SK-N-SH (cell line): ENCODE data around the gene KANK3. TPM values are rescaled to one million over a fixed set of nuclear protein-coding genes. Genes with fewer than 3 reads are reported as not detected.

Experiments
- CTCF ChIA-PET: fragments of 300-600, 350-600 bp; formaldehyde crosslinking; extraction: SDS; loops from one replicate; lab custom pipeline; 2021; lab: Yijun Ruan, JAX
- POLR2A ChIA-PET: fragments of 350-600 bp; sonication (Branson Sonifier 250); formaldehyde crosslinking; extraction: SDS; loops from one replicate; lab custom pipeline; 2020; ENCODE audit warnings: antibody characterized with exemption, inconsistent platforms; lab: Yijun Ruan, JAX
- DNase-seq: peaks from one replicate; pipeline ENCODE4 v3.0.0; 2012
- H2AFZ ChIP-seq: fragments of 200-600 bp; sonication (generic); 2 replicates; pipeline ENCODE4 v1.8.1; 2016; ENCODE audit warnings: antibody characterized with exemption, mild to moderate bottlenecking, low read depth
- H3F3A ChIP-seq: fragments of 200-600 bp; sonication (generic); replicated peaks from 2 replicates; pipeline ENCODE3; 2016; ENCODE audit warnings: antibody characterized with exemption, mild to moderate bottlenecking; ENCODE audit not compliant: insufficient read depth
- H3K27ac ChIP-seq, 2 experiments: fragments of 200-500 bp in 1 of 2; fragments of 200-600 bp in 1 of 2; sonication (Bioruptor generic) in 1 of 2; sonication (generic), shearing (Covaris generic) in 1 of 2; 2 replicates each; pipeline versions ENCODE4 v1.5.1 to v1.6.1; 2014 to 2016; ENCODE audit warnings: low read depth in 2 of 2, inconsistent platforms in 1 of 2, low read length in 1 of 2, mild to moderate bottlenecking in 1 of 2, mixed read lengths in 1 of 2
- H3K27me3 ChIP-seq: fragments of 200-600 bp; sonication (generic), shearing (Covaris generic); 2 replicates; pipeline ENCODE4 v1.6.1; 2016; ENCODE audit warnings: mixed run types; ENCODE audit not compliant: insufficient read depth
- H3K36me3 ChIP-seq, 2 experiments: fragments of 200-500 bp in 1 of 2; fragments of 200-600 bp in 1 of 2; sonication (Bioruptor generic) in 1 of 2; sonication (generic) in 1 of 2; replicated peaks in 1 of 2; 2 replicates each; pipeline versions ENCODE3 to v1.5.1; 2014 to 2016; ENCODE audit warnings: low read length in 1 of 2, mild to moderate bottlenecking in 1 of 2; ENCODE audit not compliant: insufficient read depth in 2 of 2, control insufficient read depth in 1 of 2
- H3K4me1 ChIP-seq, 2 experiments: fragments of 200-500 bp in 1 of 2; fragments of 200-600 bp in 1 of 2; sonication (Bioruptor generic) in 1 of 2; sonication (generic), shearing (Covaris generic) in 1 of 2; 2 replicates each; pipeline versions ENCODE4 v1.5.1 to v1.6.1; 2014 to 2016; ENCODE audit warnings: low read depth in 1 of 2, low read length in 1 of 2, mixed run types in 1 of 2; ENCODE audit not compliant: insufficient read depth in 2 of 2, control insufficient read depth in 1 of 2
- H3K4me2 ChIP-seq: fragments of 200-600 bp; sonication (generic), shearing (Covaris generic); 2 replicates; pipeline ENCODE4 v1.6.1; 2017; ENCODE audit warnings: mixed run types
- H3K4me3 ChIP-seq, 2 experiments: fragments of 200-500 bp in 1 of 2; fragments of 200-600 bp in 1 of 2; sonication (Bioruptor generic) in 1 of 2; sonication (generic), shearing (Covaris generic) in 1 of 2; 2 replicates each; pipeline versions ENCODE4 v1.5.1 to v1.8.1; 2014 to 2016; ENCODE audit warnings: low read depth in 2 of 2, inconsistent platforms in 1 of 2, low read length in 1 of 2, mild to moderate bottlenecking in 1 of 2, mixed read lengths in 1 of 2, moderate library complexity in 1 of 2
- H3K79me2 ChIP-seq: fragments of 200-600 bp; sonication (generic); 2 replicates; pipeline ENCODE4 v1.8.1; 2017; ENCODE audit warnings: mild to moderate bottlenecking; ENCODE audit not compliant: insufficient read depth
- H3K9ac ChIP-seq: fragments of 200-600 bp; sonication (generic); 2 replicates; pipeline ENCODE4 v1.6.1; 2017; ENCODE audit warnings: mixed run types
- H3K9me2 ChIP-seq: fragments of 200-600 bp; sonication (generic); 2 replicates; pipeline ENCODE4 v1.6.1; 2017; ENCODE audit warnings: mixed run types
- H3K9me3 ChIP-seq: fragments of 200-600 bp; sonication (generic); 2 replicates; pipeline ENCODE4 v1.6.1; 2017; ENCODE audit warnings: mixed run types, mild to moderate bottlenecking, moderate library complexity
- H4K20me1 ChIP-seq: fragments of 200-600 bp; sonication (generic); 2 replicates; pipeline ENCODE4 v1.6.1; 2017; ENCODE audit warnings: mild to moderate bottlenecking, mixed run types; ENCODE audit not compliant: insufficient read depth
- CHD2 ChIP-seq: fragments of 150-350 bp; IDR thresholded peaks from 2 replicates; pipeline ENCODE4 v1.6.1; 2018; ENCODE audit warnings: low read length; ENCODE audit not compliant: partially characterized antibody
- CTCF ChIP-seq: fragments of 200-600 bp; sonication (generic); IDR thresholded peaks from 2 replicates; pipeline ENCODE4 v1.6.1; 2017; ENCODE audit warnings: antibody characterized with exemption, mild to moderate bottlenecking, moderate library complexity
- EZH2phosphoT487 ChIP-seq: fragments of 200-600 bp; sonication (generic); IDR thresholded peaks from 2 replicates; pipeline ENCODE4 v1.6.1; 2017; ENCODE audit warnings: low read depth, mixed run types, mild to moderate bottlenecking, antibody characterized with exemption, moderate library complexity, borderline replicate concordance
- IRF3 ChIP-seq: fragments of 150-350 bp; IDR thresholded peaks from 2 replicates; pipeline ENCODE4 v1.6.1; 2016; ENCODE audit warnings: mild to moderate bottlenecking, low read depth, low read length
- NRF1 ChIP-seq: IDR thresholded peaks from 2 replicates; pipeline ENCODE4 v1.6.1; 2012; ENCODE audit warnings: low read depth, mild to moderate bottlenecking, low read length
- PBX3 ChIP-seq: IDR thresholded peaks from 2 replicates; pipeline ENCODE4; 2012
- RCOR1 ChIP-seq: fragments of 150-350 bp; IDR thresholded peaks from 2 replicates; pipeline ENCODE4 v1.6.1; 2017; ENCODE audit warnings: antibody characterized with exemption, low read length
- SMC3 ChIP-seq: IDR thresholded peaks from 2 replicates; pipeline ENCODE4 v1.6.1; 2012; ENCODE audit warnings: low read depth, low read length, improper control_type of control experiment
- ZBTB33 ChIP-seq: IDR thresholded peaks from 2 replicates; pipeline ENCODE4 v1.4.0; 2012; ENCODE audit warnings: low read depth, borderline replicate concordance
- WGBS: methylation state at CpG from one replicate; pipeline ENCODE4 v1.1.6; 2017; ENCODE audit warnings: low lambda C conversion rate; 5-methylcytosine and 5-hydroxymethylcytosine counted together
- polyA plus RNA-seq, 3 experiments: library from polyadenylated mRNA; depleted of rRNA; stranded (reverse); fragments of >200 nt; gene quantifications; 2 replicates each; pipeline ENCODE4 v1.2.3, GENCODE V29; 2012

Gene KANK3
- polyA plus RNA-seq, 1 of the 3 experiments (the other 2 are of a cell fraction) = 0.51 TPM

- TF ChIP-seq CTCF = no peak
- no peak for TF ChIP-seq EZH2phosphoT487
- TF ChIP-seq SMC3 = no peak
- TF ChIP-seq RCOR1 = no peak
Observed at GRCh38 chr19:8391198-8392016, 48.3 kb upstream of the KANK3 start (continued).

GRCh38 chr19:8390617-8390981, 47.5 kb upstream of the KANK3 start:
- H4K20me1 ChIP-seq = peaks cover 48% of the 10 kb centered on the region
- H3K9ac ChIP-seq = peak overlapping the region; percentile 100
- no peaks in the 10 kb centered on the region for H3K27me3 ChIP-seq
- H3K4me1 ChIP-seq = peaks cover 14 to 31% of the 10 kb centered on the region in 2 experiments; a peak in 2 of 4 replicates
- DNase-seq = peak; percentile 96
- H3K36me3 ChIP-seq = peaks cover 0 to 11% of the 10 kb centered on the region in 2 experiments
- H3K27ac ChIP-seq = peak overlapping the region; percentile 97 to 99
- WGBS = 0% methylated on average over 21 of the region's 28 CpGs
- H2AFZ ChIP-seq = no peak overlapping the region
- H3F3A ChIP-seq = peaks cover 16% of the 10 kb centered on the region
- H3K9me3 ChIP-seq = no peaks in the 10 kb centered on the region
- TF ChIP-seq CHD2 (peak; percentile 32), NRF1 (no peak)
- no peaks in the 10 kb centered on the region for H3K9me2 ChIP-seq
- ChIA-PET POLR2A (interaction anchor here (1.2 to 1.9 kb wide), 3 partner anchors 23 to 123 kb away, joined by 3 to 4 read pairs (median 3); partner anchors contain the start of gene MARCHF2), CTCF (interaction anchor here (0.7 to 8.0 kb wide), 2 partner anchors 37 to 115 kb away, joined by 4 to 78 read pairs; no protein-coding TSS in a partner anchor)
- peak overlapping the region; percentile 94 for H3K4me2 ChIP-seq
- H3K4me3 ChIP-seq = peak overlapping the region; percentile 86 to 91
- peaks cover 64% of the 10 kb centered on the region for H3K79me2 ChIP-seq

- peak within 1 kb of the TSS; percentile 86 to 91 for H3K4me3 ChIP-seq
- H3K4me2 ChIP-seq = peak within 1 kb of the TSS; percentile 94
- H3K27ac ChIP-seq = peak within 1 kb of the TSS; percentile 97 to 99
- peaks cover 14 to 31% of the 10 kb centered on the region in 2 experiments; a peak in 2 of 4 replicates for H3K4me1 ChIP-seq
- ChIA-PET CTCF (interaction anchor here (0.7 to 8.0 kb wide), 2 partner anchors 36 to 116 kb away, joined by 4 to 78 read pairs; no protein-coding TSS in a partner anchor), POLR2A (interaction anchor here (0.7 to 1.9 kb wide), 6 partner anchors 12 to 123 kb away, joined by 3 to 4 read pairs (median 3); partner anchors contain the start of gene MARCHF2)
- H3F3A ChIP-seq = peaks cover 16% of the 10 kb centered on the region
- WGBS = 0% methylated on average over 15 of the region's 70 CpGs
- no peaks in the 10 kb centered on the region for H3K9me2 ChIP-seq
- DNase-seq = peak; percentile 92
- H3K27me3 ChIP-seq = no peaks in the 10 kb centered on the region
- H3K9ac ChIP-seq = peak within 1 kb of the TSS; percentile 100
- peaks cover 59% of the 10 kb centered on the region for H3K79me2 ChIP-seq
- peaks cover 0 to 11% of the 10 kb centered on the region in 2 experiments for H3K36me3 ChIP-seq
- H4K20me1 ChIP-seq = peaks cover 43% of the 10 kb centered on the region
- H3K9me3 ChIP-seq = no peaks in the 10 kb centered on the region
- H2AFZ ChIP-seq = peak within 1 kb of the TSS; percentile 86
- TF ChIP-seq IRF3 = peak; percentile 95
- no peak; the same call in 1 of the 2 replicates for TF ChIP-seq RCOR1
- TF ChIP-seq PBX3 = peak; percentile 100
- TF ChIP-seq ZBTB33 = peak; percentile 70; the same call in 1 of the 2 replicates
Observed at GRCh38 chr19:8389891-8390616, 47.0 kb upstream of the KANK3 start, which contains the start of gene RAB11B. RAB11B (plus strand) TSS chr19:8390360; CDS start chr19:8390417, 57 bp downstream.
